ENCODE results near the gene CDHR3.

- no peak for TF ChIP-seq POLR2AphosphoS5 (IDR thresholded peaks at IDR 0.05; ENCODE audit: borderline replicate concordance, low read depth, low read length)
- TF ChIP-seq EZH2 (IDR thresholded peaks at IDR 0.05), result no peak
- no peak for TF ChIP-seq FOXP2 (optimal IDR thresholded peaks at IDR 0.05; ENCODE audit: control extremely low read depth, extremely low read length, insufficient read depth)
These were observed 5.1 kb upstream of the CDHR3 start for GRCh38 chr7:105958012-105958411.
